HPDE6-E6E7 (cell line): ENCODE measurements around the gene LPCAT1.
"Not testable (repeated sequence)": the region's sequence is repeated elsewhere in the genome, so short reads cannot be mapped to it uniquely, and the experiment has no call there.

ENCODE experiments used
- DNase-seq: peaks from one replicate; pipeline ENCODE4 v3.0.0; 2011; ENCODE audit warnings: missing footprints; ENCODE audit errors: extremely low spot score

Gene LPCAT1

DNA sequence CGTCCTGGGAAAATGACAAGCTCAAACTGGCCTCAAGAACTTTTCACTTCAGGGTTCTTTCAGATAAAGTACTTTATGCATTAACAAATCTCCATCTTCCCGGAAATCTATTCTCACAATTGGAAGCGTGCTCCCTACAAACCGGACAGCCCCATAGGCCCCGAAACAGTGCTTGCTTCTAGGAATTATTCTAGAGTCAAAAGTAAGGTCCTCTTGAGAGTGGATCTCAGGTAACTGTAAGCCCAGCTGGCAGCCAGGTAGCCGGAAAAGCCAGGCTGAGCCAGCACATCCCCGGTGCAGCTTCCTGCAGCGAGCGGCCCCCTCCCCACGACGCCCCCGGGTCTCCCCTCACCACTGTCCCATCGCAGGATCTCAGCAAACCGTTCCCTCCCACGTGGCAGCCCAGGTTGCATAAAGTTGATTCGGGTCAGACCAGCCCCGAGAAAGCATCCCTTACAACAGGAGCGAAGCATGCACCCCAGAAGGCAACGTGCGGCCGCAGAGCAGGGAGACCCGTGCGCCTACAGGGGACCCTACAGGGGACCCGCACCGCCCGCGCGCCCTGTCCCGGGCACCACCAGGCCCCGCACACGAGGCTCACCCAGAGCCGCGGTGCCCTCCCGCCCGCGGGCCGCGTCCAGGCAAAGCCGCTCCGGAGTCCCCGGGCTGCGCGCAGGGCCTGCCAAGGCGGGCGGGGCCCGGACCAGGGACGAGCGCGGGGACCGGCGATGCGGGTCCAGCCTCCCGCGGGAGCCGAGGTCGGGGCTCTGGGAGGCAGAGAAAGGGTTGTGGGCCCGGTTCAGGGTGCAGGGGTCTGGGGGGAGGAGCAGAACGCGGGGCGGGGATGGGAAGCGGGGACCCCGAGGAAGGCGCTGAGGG lies 920 bp downstream of the LPCAT1 start:
- no peak for DNase-seq

GRCh38 chr5:1521671-1522600 lies 1.8 kb downstream of the LPCAT1 start:
- peak; percentile 41 for DNase-seq

DNA sequence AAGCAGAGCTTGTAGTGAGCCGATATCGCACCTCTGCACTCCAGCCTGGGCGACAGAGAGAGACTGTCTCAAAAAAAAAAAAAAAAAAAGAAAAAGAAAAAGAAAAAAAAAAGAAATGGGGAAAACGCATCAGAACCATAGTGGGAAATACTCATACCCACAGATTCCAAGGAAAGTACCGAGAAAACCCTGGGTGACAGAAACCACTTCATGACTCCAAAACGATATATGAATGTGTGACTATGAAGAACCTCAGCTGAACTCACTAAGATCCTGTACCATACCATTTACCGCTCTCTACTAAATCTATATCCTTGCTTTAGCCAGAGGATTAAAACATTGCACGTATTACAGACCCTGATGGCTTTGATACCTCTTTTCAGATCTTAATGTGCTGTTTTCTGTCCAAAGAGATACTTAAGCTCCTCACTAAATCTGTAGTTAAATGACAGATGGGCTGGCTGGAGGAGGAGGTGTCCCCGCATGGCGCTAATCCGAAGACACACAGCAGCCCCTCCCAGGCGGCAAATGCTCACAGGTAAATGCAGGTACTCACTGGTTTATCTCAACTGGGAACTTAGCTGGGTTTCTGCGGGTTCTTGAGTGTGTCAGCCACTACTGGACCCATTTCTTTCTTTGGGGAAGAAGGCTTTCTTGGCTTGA lies 2.8 kb downstream of the LPCAT1 start:
- DNase-seq, result no peak

- DNase-seq, result no peak
These were observed 4.0 kb downstream of the LPCAT1 start for GRCh38 chr5:1519631-1520210.

GRCh38 chr5:1517838-1518237 lies 5.9 kb downstream of the LPCAT1 start:
- no peak for DNase-seq

GRCh38 chr5:1516615-1517601 lies 6.9 kb downstream of the LPCAT1 start:
- DNase-seq, result no peak

- peak; percentile 87 for DNase-seq
These were observed 7.7 kb downstream of the LPCAT1 start for GRCh38 chr5:1515921-1516571.

GRCh38 chr5:1515311-1515920 lies 8.3 kb downstream of the LPCAT1 start:
- DNase-seq, result no peak

GRCh38 chr5:1514819-1515310 lies 8.9 kb downstream of the LPCAT1 start:
- not testable (repeated sequence) for DNase-seq

DNA sequence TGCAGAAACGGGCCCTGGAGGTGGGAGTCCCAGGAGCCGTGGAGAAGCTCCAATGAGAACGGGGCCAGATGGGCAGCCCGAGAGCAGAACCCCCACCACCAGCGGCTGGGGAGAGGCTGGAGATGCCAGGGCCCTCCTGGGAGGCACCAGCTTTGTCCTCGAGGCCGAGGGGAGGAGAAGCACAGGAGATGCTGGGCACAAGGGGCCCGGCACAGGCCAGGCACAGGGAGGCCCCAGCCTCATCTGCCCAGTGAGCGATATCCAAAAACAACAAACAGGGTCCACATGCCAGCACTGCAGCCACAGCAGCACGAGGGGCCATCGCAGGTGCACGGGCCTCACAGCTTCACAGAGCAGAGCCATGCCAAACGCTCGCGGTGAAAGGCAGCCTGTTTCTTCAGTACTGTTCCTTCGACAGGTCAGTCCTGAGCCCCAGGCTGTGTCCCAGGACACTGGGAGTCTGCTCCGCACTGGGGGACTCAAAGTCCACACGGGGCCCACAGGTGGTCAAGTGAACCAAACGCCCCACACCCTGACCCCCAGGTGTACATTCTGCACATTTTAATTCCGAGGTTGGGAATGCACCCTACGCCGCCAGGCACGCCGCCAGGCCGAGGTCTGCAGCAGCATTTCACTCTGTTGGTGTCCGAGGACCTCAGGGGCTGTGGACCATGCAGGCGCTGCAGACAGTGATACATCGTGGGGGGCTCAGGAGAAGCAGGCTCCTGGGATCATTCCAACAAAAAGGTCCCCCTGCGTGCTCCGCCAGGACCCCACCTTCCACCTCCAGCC lies 9.5 kb downstream of the LPCAT1 start:
- DNase-seq, result no peak

GRCh38 chr5:1513326-1514026 lies 10.3 kb downstream of the LPCAT1 start:
- no peak for DNase-seq

DNA sequence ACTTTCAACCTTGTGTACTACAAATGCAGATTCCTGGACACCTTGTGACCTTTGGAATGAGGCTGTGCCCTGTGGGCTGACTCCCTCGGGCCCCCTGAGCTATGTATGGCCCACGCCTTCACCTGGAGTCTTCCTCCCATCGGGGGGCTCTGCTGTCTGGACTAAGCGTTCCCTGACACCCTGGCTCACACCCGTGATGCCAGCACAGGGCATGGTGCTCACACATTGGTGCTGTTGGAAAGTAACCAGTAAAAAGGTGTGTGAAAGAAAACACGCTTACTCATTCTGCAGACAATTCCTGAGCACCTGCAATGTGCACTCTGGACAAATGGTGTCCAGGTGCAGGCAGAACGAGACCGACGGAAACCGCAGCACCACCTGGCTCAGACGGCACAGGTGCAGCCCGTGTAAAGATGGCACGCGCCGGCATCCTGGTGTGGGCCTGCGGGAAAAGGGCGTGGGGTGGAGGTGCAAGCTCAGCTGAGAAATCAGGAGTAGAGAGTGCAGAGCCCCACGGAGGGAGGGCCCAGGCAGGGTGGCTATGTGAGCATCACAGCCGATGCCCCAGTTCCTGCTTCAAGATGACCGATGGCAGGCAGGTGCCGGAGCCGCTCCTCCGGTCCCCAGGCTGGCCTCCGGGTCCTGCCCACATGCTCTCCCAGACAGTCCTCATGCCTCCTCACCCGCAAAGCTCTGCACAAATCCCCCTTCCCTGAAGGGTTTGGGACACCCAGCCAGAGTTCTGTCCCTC lies 11.0 kb downstream of the LPCAT1 start:
- no peak for DNase-seq

- DNase-seq, result no peak
These were observed 11.9 kb downstream of the LPCAT1 start for GRCh38 chr5:1511651-1512540.

DNA sequence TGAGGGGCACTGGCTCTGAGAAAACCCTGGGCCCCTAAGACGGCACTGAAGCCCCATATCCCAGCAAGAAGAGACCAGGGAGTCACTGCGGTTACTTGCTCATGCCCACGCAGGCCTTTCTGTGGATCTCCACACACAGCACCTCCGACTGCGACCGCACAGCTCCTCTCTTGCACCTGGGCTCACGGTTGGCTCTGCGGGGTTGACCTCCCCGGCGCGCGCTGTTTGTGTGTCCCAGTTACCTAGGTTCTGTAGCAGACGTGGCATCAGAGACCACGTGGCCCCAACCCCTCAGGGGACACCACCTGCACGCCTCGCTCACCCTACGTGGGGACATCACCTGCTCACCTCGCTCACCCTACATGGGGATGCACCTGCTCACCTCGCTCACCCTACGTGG lies 12.7 kb downstream of the LPCAT1 start:
- DNase-seq, result no peak

GRCh38 chr5:1510631-1511030 lies 13.1 kb downstream of the LPCAT1 start:
- no peak for DNase-seq

DNA sequence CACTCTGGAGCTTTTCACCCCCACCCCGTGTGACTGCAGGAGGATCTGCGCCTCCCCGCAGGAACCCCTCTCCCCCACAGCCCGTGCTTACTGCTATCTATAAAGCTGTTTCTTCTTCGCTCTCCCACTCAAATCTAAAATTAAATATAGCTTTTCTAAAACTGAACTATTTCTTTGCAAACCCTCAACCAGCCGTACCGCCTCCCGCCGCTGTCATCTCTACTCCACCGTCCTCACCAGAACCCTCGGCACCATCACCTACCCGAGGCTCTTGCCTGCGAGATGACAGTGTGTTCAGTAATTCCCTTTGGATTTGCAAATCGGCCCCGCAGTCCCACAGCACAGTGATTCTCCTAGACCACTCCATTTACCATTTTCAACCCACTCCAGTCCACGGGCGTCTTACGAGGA lies 13.6 kb downstream of the LPCAT1 start:
- DNase-seq, result no peak
